ENCODE measurements around the gene ENO3. TPM values are rescaled to one million over a fixed set of nuclear protein-coding genes. Genes with fewer than 3 reads are reported as not detected.
"Not testable (repeated sequence)": the region's sequence is repeated elsewhere in the genome, so short reads cannot be mapped to it uniquely, and the experiment has no call there.

The ENO3 gene
- total RNA-seq, 4 donors from 2014 or later, result 1,434 to 5,473 (median 3,204) TPM

- TF ChIP-seq CTCF (IDR thresholded peaks at IDR 0.05 in 4 of 5, conservative IDR thresholded peaks at IDR 0.05 in 1 of 5) (no peak), POLR2A (IDR thresholded peaks at IDR 0.05) (no peak)
- H3K27ac ChIP-seq, result peak overlapping the region; percentile 50 to 77 (median 76)
- no peak overlapping the region for H3K4me3 ChIP-seq
- intact Hi-C loops (cut with DNase I; ENCODE audit: low total_unique reads) (loop anchor here (2.0 kb wide), 1 partner anchor 30 kb away; no protein-coding TSS in a partner anchor), in situ Hi-C loops (cut with MboI; ENCODE audit: low sequenced_read_pairs in 4 of 4) (no loop called here)
- H3K27me3 ChIP-seq, result no peaks in the 10 kb centered on the region
- peaks cover 13 to 14% of the 10 kb centered on the region in 2 donors for H3K4me1 ChIP-seq
- H3K9me3 ChIP-seq, result no peaks in the 10 kb centered on the region
- no peak for ATAC-seq
- H3K36me3 ChIP-seq, result no peaks in the 10 kb centered on the region
- no peak for DNase-seq
Measured at GRCh38 chr17:4908301-4908700, 42.6 kb upstream of the ENO3 start.

- in situ Hi-C loops (cut with MboI; ENCODE audit: low sequenced_read_pairs in 4 of 4) (no loop called here), intact Hi-C loops (cut with DNase I; ENCODE audit: low total_unique reads) (loop anchor here (1.0 to 2.0 kb wide), 3 partner anchors 30 to 153 kb away; partner anchors contain the start of gene CAMTA2)
- Histone ChIP-seq H3K27ac (peak overlapping the region; percentile 50 to 77 (median 76)), H3K36me3 (no peaks in the 10 kb centered on the region), H3K9me3 (no peaks in the 10 kb centered on the region), H3K4me1 (peaks cover 12 to 13% of the 10 kb centered on the region in 2 donors), H3K27me3 (no peaks in the 10 kb centered on the region), H3K4me3 (no peak overlapping the region)
- TF ChIP-seq CTCF (IDR thresholded peaks at IDR 0.05 in 4 of 5, conservative IDR thresholded peaks at IDR 0.05 in 1 of 5) (peak; percentile 90 to 96 (median 91)), POLR2A (IDR thresholded peaks at IDR 0.05) (no peak)
- ATAC-seq (peak; percentile 98 to 99), DNase-seq (peak; percentile 86 to 96)
Measured at GRCh38 chr17:4908711-4909496, 42.0 kb upstream of the ENO3 start.

GRCh38 chr17:4913994-4914393, 36.9 kb upstream of the ENO3 start:
- DNase-seq, result no peak
- in situ Hi-C loops (cut with MboI; ENCODE audit: low sequenced_read_pairs in 4 of 4), result loop anchor here (5.0 to 10.0 kb wide), 4 partner anchors 71 to 151 kb away; partner anchors contain the start of gene CAMTA2 (in 4 of the 4)
- intact Hi-C loops (cut with DNase I; ENCODE audit: low total_unique reads), result no loop called here

GRCh38 chr17:4914551-4914950, 36.4 kb upstream of the ENO3 start:
- in situ Hi-C loops (cut with MboI; ENCODE audit: low sequenced_read_pairs in 4 of 4), result loop anchor here (5.0 to 10.0 kb wide), 4 partner anchors 70 to 150 kb away; partner anchors contain the start of gene CAMTA2 (in 4 of the 4)
- H3K27ac ChIP-seq; ATAC-seq; H3K27me3 ChIP-seq; H3K4me3 ChIP-seq; DNase-seq; H3K4me1 ChIP-seq; H3K9me3 ChIP-seq; intact Hi-C loops (cut with DNase I; ENCODE audit: low total_unique reads); H3K36me3 ChIP-seq: not testable (repeated sequence)

More at GRCh38 chr17:4913994-4914393, 36.9 kb upstream of the ENO3 start:
- Histone ChIP-seq H3K27me3 (no peaks in the 10 kb centered on the region), H3K9me3 (no peaks in the 10 kb centered on the region), H3K36me3 (no peaks in the 10 kb centered on the region), H3K27ac (no peak overlapping the region), H3K4me1 (peaks cover 4 to 6% of the 10 kb centered on the region in 2 donors), H3K4me3 (no peak overlapping the region)
- ATAC-seq, result no peak
- TF ChIP-seq POLR2A (IDR thresholded peaks at IDR 0.05), result no peak
- no peak for TF ChIP-seq CTCF (IDR thresholded peaks at IDR 0.05 in 4 of 5, conservative IDR thresholded peaks at IDR 0.05 in 1 of 5)

- ATAC-seq (no peak), DNase-seq (no peak)
- Histone ChIP-seq H3K4me1 (no peaks in the 10 kb centered on the region), H3K9me3 (no peaks in the 10 kb centered on the region), H3K36me3 (no peaks in the 10 kb centered on the region), H3K4me3 (no peak overlapping the region), H3K27me3 (no peaks in the 10 kb centered on the region), H3K27ac (no peak overlapping the region)
- intact Hi-C loops (cut with DNase I; ENCODE audit: low total_unique reads) (no loop called here), in situ Hi-C loops (cut with MboI; ENCODE audit: low sequenced_read_pairs in 4 of 4) (loop anchor here in 3 of 4 donors (10.0 kb wide), 2 partner anchors 65 to 145 kb away; partner anchors contain the start of gene CAMTA2 (in 3 of the 3))
- TF ChIP-seq CTCF (IDR thresholded peaks at IDR 0.05 in 4 of 5, conservative IDR thresholded peaks at IDR 0.05 in 1 of 5), result no peak
- TF ChIP-seq POLR2A (IDR thresholded peaks at IDR 0.05), result no peak
Measured at GRCh38 chr17:4919511-4920047, 31.3 kb upstream of the ENO3 start.

Measured in gastrocnemius medialis (tissue), 4 donors.